Measurements from ENCODE around the gene TBC1D17.

DNA sequence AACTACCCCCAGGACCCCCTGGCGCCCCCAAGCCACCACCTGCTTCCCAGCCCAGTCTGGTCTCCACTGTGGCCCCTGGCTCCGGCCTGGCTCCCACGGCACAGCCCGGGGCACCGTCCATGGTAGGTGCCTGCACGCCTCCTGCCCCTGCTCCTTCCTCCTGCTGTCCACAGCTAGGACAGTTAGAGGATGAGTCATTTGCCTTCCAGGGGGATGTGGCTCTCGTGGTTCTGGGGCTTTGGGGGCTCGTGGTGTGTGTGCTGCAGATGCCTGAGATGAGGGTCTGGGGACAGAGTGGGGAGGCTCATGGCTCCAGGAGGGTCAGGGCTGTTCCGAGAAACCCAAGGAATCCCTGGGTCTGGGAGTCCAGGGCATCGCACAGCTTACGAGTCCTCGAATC, 46.7 kb upstream of the TBC1D17 start:
- TF ChIP-seq CBX3 (IDR thresholded peaks at IDR 0.05; ENCODE audit: borderline replicate concordance, low read depth) = no peak
- TF ChIP-seq YY1 (IDR thresholded peaks at IDR 0.05; ENCODE audit: low read depth, low read length) = no peak
- TF ChIP-seq POLR2AphosphoS5 (IDR thresholded peaks at IDR 0.05; ENCODE audit: low read length) = no peak
